Thoracic aorta (tissue), 2 donors: Measurements from ENCODE around the gene VPS11. TPM values are rescaled to one million over a fixed set of nuclear protein-coding genes. Genes with fewer than 3 reads are reported as not detected.

ENCODE experiments used
- ATAC-seq: fragments of 150-250 bp; one replicate; pipeline ENCODE4 v1.8.0; 2017; ENCODE audit warnings: low read depth; ENCODE audit not compliant: insufficient number of reproducible peaks, low FRiP score
- DNase-seq: peaks from one replicate; pipeline ENCODE4 v3.0.0-alpha.2; 2020; ENCODE audit warnings: low spot score
- H3K27ac ChIP-seq, 2 donors: fragments of 200-600 bp; sonication (generic); 1 replicate in 1 of 2; 2 replicates in 1 of 2; pipeline ENCODE4 v1.5.1; 2016; ENCODE audit warnings: mild to moderate bottlenecking in 2 of 2, moderate library complexity in 2 of 2
- H3K27me3 ChIP-seq: fragments of 200-600 bp; sonication (generic); replicated peaks from 2 replicates; pipeline ENCODE4 v1.6.0; 2016; ENCODE audit warnings: mild to moderate bottlenecking; ENCODE audit not compliant: insufficient read depth
- H3K36me3 ChIP-seq: fragments of 200-600 bp; sonication (generic); one replicate; pipeline ENCODE4 v1.5.1; 2016
- H3K4me1 ChIP-seq, 2 donors: fragments of 200-600 bp; sonication (generic); 1 replicate in 1 of 2; 2 replicates in 1 of 2; pipeline versions ENCODE4 v1.5.1 to v1.6.0; 2016; ENCODE audit warnings: low read depth in 2 of 2, mild to moderate bottlenecking in 1 of 2; ENCODE audit not compliant: control insufficient read depth in 1 of 2
- H3K4me3 ChIP-seq: fragments of 200-600 bp; sonication (generic); 2 replicates; pipeline ENCODE4 v1.5.1; 2016; ENCODE audit warnings: mild to moderate bottlenecking
- H3K9me3 ChIP-seq: fragments of 200-600 bp; sonication (generic); 2 replicates; pipeline ENCODE4 v1.5.1; 2016
- CTCF ChIP-seq: fragments of 200-600 bp; sonication (generic); IDR thresholded peaks from one replicate; pipeline ENCODE4 v1.5.1; 2019; ENCODE audit warnings: antibody characterized with exemption
- total RNA-seq, 2 donors: library from RNA; depleted of rRNA; stranded (reverse); fragments of >200 nt; gene quantifications; one replicate each; pipeline versions ENCODE4 v1.1.0 to v1.2.3, GENCODE V29; 2016

VPS11 gene
- total RNA-seq, 2 donors from 2014 or later = 32.0 to 35.3 TPM

- Histone ChIP-seq H3K4me3 (no peak overlapping the region), H3K9me3 (no peaks in the 10 kb centered on the region), H3K27ac (no peak overlapping the region), H3K4me1 (peaks cover under 1 to 11% of the 10 kb centered on the region in 2 donors), H3K36me3 (peaks cover 33% of the 10 kb centered on the region), H3K27me3 (no peaks in the 10 kb centered on the region)
- ATAC-seq (no peak), DNase-seq (no peak)
- no peak for TF ChIP-seq CTCF
These were observed 46.7 kb downstream of the VPS11 start for GRCh38 chr11:119114351-119114750.

GRCh38 chr11:119115484-119116234, 48.0 kb downstream of the VPS11 start:
- Histone ChIP-seq H3K9me3 (no peaks in the 10 kb centered on the region), H3K27ac (peak overlapping the region in 1 of 2 donors; percentile 65), H3K4me3 (peak overlapping the region; percentile 44), H3K27me3 (no peaks in the 10 kb centered on the region), H3K36me3 (peaks cover 32% of the 10 kb centered on the region), H3K4me1 (peaks cover 0 to 2% of the 10 kb centered on the region in 2 donors)
- no peak for DNase-seq
- no peak for ATAC-seq
- no peak for TF ChIP-seq CTCF

- no peaks in the 10 kb centered on the region for H3K27me3 ChIP-seq
- no peak for DNase-seq
- TF ChIP-seq CTCF = no peak
- no peaks in the 10 kb centered on the region for H3K9me3 ChIP-seq
- peaks cover 0 to 6% of the 10 kb centered on the region in 2 donors for H3K4me1 ChIP-seq
- ATAC-seq = no peak
- peak overlapping the region; percentile 44 for H3K4me3 ChIP-seq
- peaks cover 27% of the 10 kb centered on the region for H3K36me3 ChIP-seq
- peak overlapping the region in 1 of 2 donors; percentile 65 for H3K27ac ChIP-seq
These were observed 48.6 kb downstream of the VPS11 start for GRCh38 chr11:119116235-119116594.

- H3K27ac ChIP-seq = peak overlapping the region in 1 of 2 donors; percentile 65
- H3K4me1 ChIP-seq = peaks cover 0 to 6% of the 10 kb centered on the region in 2 donors
- DNase-seq = no peak
- H3K9me3 ChIP-seq = no peaks in the 10 kb centered on the region
- ATAC-seq = no peak
- H3K4me3 ChIP-seq = no peak overlapping the region
- no peak for TF ChIP-seq CTCF
- H3K36me3 ChIP-seq = peaks cover 23% of the 10 kb centered on the region
- H3K27me3 ChIP-seq = no peaks in the 10 kb centered on the region
These were observed 49.0 kb downstream of the VPS11 start for GRCh38 chr11:119116601-119117000.

- Histone ChIP-seq H3K27ac (no peak overlapping the region), H3K4me3 (no peak overlapping the region), H3K36me3 (peaks cover 20% of the 10 kb centered on the region), H3K9me3 (no peaks in the 10 kb centered on the region), H3K4me1 (peaks cover 2 to 9% of the 10 kb centered on the region in 2 donors), H3K27me3 (no peaks in the 10 kb centered on the region)
- no peak for DNase-seq
- no peak for ATAC-seq
- no peak for TF ChIP-seq CTCF
These were observed 49.5 kb downstream of the VPS11 start for GRCh38 chr11:119117004-119117706.
